Epithelial cell of alveolus of lung (primary cell): ENCODE measurements around the gene SHH. TPM values are rescaled to one million over a fixed set of nuclear protein-coding genes. Genes with fewer than 3 reads are reported as not detected.

Experiments used
- total RNA-seq: library from RNA; depleted of rRNA; stranded (reverse); fragments of >200 nt; gene quantifications from 2 replicates; pipeline ENCODE4 v1.2.1, GENCODE V29; 2015

Gene SHH
- 0.52 TPM in 1 of 2 replicates, not detected in the other for total RNA-seq

DNA sequence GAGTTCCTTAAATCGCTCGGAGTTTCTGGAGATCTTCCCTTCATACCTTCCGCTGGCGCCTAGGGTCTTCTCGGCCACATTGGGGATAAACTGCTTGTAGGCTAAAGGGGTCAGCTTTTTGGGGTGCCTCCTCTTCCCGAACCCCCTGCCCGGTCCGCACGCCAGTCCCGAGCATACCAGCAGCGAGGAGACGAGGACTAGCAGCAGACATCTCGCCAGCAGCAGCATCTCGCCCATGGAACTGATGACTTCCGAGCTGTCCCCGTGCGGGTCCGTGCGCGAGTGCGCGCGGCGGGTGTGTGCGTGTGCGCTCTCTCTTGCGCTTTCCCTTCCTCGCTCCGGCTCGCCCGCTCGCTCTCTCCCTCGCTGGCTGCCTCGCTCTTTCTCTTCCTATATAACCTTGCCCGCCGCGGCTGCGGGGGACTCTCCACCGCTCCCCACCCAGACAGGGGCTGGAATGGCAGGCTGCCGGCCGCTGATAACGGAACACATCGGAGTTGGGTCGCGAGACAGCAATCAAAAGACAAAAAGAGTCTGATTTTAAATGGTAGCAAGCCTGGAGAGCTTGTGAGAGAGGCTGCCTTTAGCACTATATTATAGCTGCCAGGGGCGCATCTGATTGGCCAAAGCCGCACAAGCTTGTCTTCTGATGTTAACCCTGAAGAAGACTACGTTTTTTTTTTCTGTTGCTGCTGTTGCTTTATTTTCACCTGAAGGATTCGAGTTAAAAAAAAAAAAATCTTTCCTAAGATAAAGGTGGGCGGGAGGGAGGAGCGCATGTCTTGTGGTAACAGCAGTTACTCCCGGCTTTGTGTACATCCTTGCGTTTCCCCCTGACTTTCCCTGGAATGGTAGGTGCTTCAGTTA lies at the start of gene SHH:
SHH (minus strand) TSS at position 569 of the 867 bp plus-strand sequence; CDS start at position 228, 341 bp downstream.

Other genes starting within 250 kb of the SHH start
- gene RBM33, start 167.8 kb downstream of the SHH start, total RNA-seq, result 11.6 and 22.6 TPM in 2 replicates